Measurements from ENCODE around the gene GTPBP3. TPM values are rescaled to one million over a fixed set of nuclear protein-coding genes. Genes with fewer than 3 reads are reported as not detected.

GTPBP3 gene
- total RNA-seq, 1 experiment from 2014 or later: 53.2 TPM

DNA sequence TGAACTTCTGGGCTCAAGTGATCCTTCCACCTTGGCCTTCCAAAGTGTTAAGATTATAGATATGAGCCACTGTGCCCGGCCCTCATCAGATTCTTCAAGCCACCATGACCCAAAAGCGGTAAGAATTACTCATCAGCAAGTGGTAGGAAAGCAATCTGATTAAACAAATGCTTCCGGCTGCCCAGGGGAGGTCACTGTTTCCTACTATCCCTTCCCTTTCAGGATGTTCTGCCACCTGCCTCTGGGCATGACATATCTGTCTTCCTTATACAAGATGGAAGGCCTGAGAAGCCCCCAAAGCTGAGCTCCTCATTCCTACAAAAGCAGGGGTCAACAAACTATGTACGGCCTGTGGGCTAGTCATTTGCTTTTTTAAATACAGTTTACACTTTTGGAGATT is 41.1 kb upstream of the GTPBP3 start:
- Histone ChIP-seq H3K27ac (ENCODE audit: low read depth, low read length, poor library complexity, severe bottlenecking) (no peak overlapping the region), H3K27me3 (replicated peaks; ENCODE audit: insufficient read depth, low read depth, low read length, poor library complexity) (no peaks in the 10 kb centered on the region), H3K36me3 (ENCODE audit: insufficient read depth, low read length, poor library complexity, severe bottlenecking) (peaks cover 15% of the 10 kb centered on the region), H3K4me1 (ENCODE audit: insufficient read depth, low read length, poor library complexity, severe bottlenecking) (peaks cover 8% of the 10 kb centered on the region), H3K9me3 (ENCODE audit: low read depth, low read length, poor library complexity, severe bottlenecking) (no peaks in the 10 kb centered on the region), H3K4me3 (ENCODE audit: low read depth, low read length, poor library complexity, severe bottlenecking) (no peak overlapping the region)
- BruUV-seq (replicated peaks): no TSS peak
- ChIA-PET CTCF (no interaction called here), POLR2A (ENCODE audit: low non-redundant PET) (no interaction called here)
- DNase-seq (ENCODE audit: low spot score): no peak
- intact Hi-C loops (cut with micrococcal nuclease; ENCODE audit: unreplicated experiment): no loop called here
- TF ChIP-seq, protein P1, sequence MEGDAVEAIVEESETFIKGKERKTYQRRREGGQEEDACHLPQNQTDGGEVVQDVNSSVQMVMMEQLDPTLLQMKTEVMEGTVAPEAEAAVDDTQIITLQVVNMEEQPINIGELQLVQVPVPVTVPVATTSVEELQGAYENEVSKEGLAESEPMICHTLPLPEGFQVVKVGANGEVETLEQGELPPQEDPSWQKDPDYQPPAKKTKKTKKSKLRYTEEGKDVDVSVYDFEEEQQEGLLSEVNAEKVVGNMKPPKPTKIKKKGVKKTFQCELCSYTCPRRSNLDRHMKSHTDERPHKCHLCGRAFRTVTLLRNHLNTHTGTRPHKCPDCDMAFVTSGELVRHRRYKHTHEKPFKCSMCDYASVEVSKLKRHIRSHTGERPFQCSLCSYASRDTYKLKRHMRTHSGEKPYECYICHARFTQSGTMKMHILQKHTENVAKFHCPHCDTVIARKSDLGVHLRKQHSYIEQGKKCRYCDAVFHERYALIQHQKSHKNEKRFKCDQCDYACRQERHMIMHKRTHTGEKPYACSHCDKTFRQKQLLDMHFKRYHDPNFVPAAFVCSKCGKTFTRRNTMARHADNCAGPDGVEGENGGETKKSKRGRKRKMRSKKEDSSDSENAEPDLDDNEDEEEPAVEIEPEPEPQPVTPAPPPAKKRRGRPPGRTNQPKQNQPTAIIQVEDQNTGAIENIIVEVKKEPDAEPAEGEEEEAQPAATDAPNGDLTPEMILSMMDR (conservative IDR thresholded peaks at IDR 0.05; ENCODE audit: low read depth, low read length): no peak
- no peak for TF ChIP-seq EZH2 (IDR thresholded peaks at IDR 0.05; ENCODE audit: borderline replicate concordance, low read depth, low read length, poor library complexity, severe bottlenecking)

DNA sequence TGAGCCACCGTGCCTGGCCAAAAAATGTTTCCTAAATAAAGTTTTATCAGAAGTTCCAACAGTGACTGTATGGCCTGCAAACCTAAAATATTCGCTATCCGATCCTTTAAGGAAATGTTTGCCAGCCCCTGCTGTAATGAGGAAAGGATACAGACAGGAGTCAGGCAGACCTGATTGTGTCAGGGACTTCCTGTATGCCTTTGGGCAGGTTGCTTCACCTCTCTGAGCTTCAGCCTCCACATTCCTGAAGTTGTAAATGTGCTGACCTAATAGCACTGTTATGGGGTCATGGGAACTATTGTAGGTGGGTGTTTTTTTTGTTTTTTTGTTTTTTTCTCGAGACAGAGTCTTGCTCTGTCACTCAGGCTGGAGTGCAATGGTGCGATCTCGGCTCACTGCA is 40.4 kb upstream of the GTPBP3 start:
- Histone ChIP-seq H3K4me3 (ENCODE audit: low read depth, low read length, poor library complexity, severe bottlenecking) (no peak overlapping the region), H3K27me3 (replicated peaks; ENCODE audit: insufficient read depth, low read depth, low read length, poor library complexity) (no peaks in the 10 kb centered on the region), H3K4me1 (ENCODE audit: insufficient read depth, low read length, poor library complexity, severe bottlenecking) (peaks cover 8% of the 10 kb centered on the region), H3K36me3 (ENCODE audit: insufficient read depth, low read length, poor library complexity, severe bottlenecking) (peaks cover 15% of the 10 kb centered on the region), H3K9me3 (ENCODE audit: low read depth, low read length, poor library complexity, severe bottlenecking) (no peaks in the 10 kb centered on the region), H3K27ac (ENCODE audit: low read depth, low read length, poor library complexity, severe bottlenecking) (no peak overlapping the region)
- POLR2A ChIA-PET (ENCODE audit: low non-redundant PET): no interaction called here
- intact Hi-C loops (cut with micrococcal nuclease; ENCODE audit: unreplicated experiment): no loop called here
- no peak for DNase-seq (ENCODE audit: low spot score)
- CTCF ChIA-PET: no interaction called here
- BruUV-seq (replicated peaks): no TSS peak
- TF ChIP-seq, protein P1 (conservative IDR thresholded peaks at IDR 0.05; ENCODE audit: low read depth, low read length): no peak
- TF ChIP-seq EZH2 (IDR thresholded peaks at IDR 0.05; ENCODE audit: borderline replicate concordance, low read depth, low read length, poor library complexity, severe bottlenecking): no peak

DNA sequence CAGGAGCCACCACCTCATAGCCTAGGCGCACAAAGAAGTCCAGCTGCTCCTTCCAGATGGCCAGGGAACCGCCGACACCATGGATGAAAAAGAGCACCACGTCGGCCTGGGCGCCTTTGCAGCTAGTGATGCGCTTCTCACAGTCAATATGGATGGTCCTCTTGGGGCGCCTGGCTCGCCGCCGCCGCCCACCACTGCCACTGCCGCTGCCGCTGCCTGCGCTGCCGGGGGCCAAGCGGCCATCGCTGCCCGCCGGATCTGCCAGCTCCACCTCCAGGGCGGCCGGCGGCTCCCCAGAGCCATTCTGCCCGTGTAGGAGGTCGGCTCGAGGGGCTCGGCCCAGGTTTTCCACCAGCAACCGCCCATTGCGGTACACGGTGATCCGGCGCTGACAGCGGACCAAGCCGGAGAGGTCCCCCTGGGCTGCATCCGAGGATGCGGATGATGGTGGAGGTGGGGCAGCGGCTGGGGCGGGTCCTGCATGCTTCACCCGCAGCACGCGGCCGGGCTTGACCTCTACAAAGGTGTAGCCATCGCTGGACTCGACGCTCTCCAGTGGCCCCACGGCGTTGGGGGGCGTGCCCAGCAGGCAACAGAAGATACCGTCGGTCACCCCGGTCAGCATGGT is 36.2 kb upstream of the GTPBP3 start:
- Histone ChIP-seq H3K27ac (ENCODE audit: low read depth, low read length, poor library complexity, severe bottlenecking) (no peak overlapping the region), H3K4me1 (ENCODE audit: insufficient read depth, low read length, poor library complexity, severe bottlenecking) (peaks cover 19% of the 10 kb centered on the region), H3K4me3 (ENCODE audit: low read depth, low read length, poor library complexity, severe bottlenecking) (no peak overlapping the region), H3K9me3 (ENCODE audit: low read depth, low read length, poor library complexity, severe bottlenecking) (no peaks in the 10 kb centered on the region), H3K27me3 (replicated peaks; ENCODE audit: insufficient read depth, low read depth, low read length, poor library complexity) (no peaks in the 10 kb centered on the region), H3K36me3 (ENCODE audit: insufficient read depth, low read length, poor library complexity, severe bottlenecking) (peaks cover 11% of the 10 kb centered on the region)
- no TSS peak for BruUV-seq (replicated peaks)
- ChIA-PET CTCF (no interaction called here), POLR2A (ENCODE audit: low non-redundant PET) (no interaction called here)
- no peak for TF ChIP-seq EZH2 (IDR thresholded peaks at IDR 0.05; ENCODE audit: borderline replicate concordance, low read depth, low read length, poor library complexity, severe bottlenecking)
- TF ChIP-seq, protein P1 (conservative IDR thresholded peaks at IDR 0.05; ENCODE audit: low read depth, low read length): no peak
- no peak for DNase-seq (ENCODE audit: low spot score)
- intact Hi-C loops (cut with micrococcal nuclease; ENCODE audit: unreplicated experiment): no loop called here

All from A673 (cell line).